Esophagus squamous epithelium (tissue), 5 donors: ENCODE measurements around the gene EDA. TPM values are rescaled to one million over a fixed set of nuclear protein-coding genes. Genes with fewer than 3 reads are reported as not detected.

Experiments used
- DNase-seq: peaks from one replicate; lab custom pipeline; 2025; lab: John Stamatoyannopoulos, UW
- H3K27ac ChIP-seq, 4 donors: fragments of 200-600 bp; sonication (generic); one replicate each; pipeline ENCODE4 v1.5.1; 2016 to 2019; ENCODE audit warnings: mild to moderate bottlenecking in 1 of 4
- H3K27me3 ChIP-seq, 4 donors: fragments of 200-600 bp; sonication (generic); 1 replicate in 3 of 4; 2 replicates in 1 of 4; pipeline versions ENCODE4 v1.5.1 to v1.6.0; 2017 to 2021; ENCODE audit warnings: antibody characterized with exemption in 1 of 4
- H3K36me3 ChIP-seq, 3 donors: fragments of 200-600 bp; sonication (generic); one replicate each; pipeline ENCODE4 v1.5.1; 2016 to 2019
- H3K4me1 ChIP-seq, 3 donors: fragments of 200-600 bp; sonication (generic); one replicate each; pipeline ENCODE4 v1.5.1; 2017 to 2019
- H3K4me3 ChIP-seq, 4 donors: fragments of 200-600 bp; sonication (generic); 1 replicate in 3 of 4; 2 replicates in 1 of 4; pipeline ENCODE4 v1.5.1; 2016 to 2019; ENCODE audit warnings: mild to moderate bottlenecking in 2 of 4, moderate library complexity in 1 of 4
- H3K9me3 ChIP-seq, 3 donors: fragments of 200-600 bp; sonication (generic); one replicate each; pipeline ENCODE4 v1.5.1; 2016 to 2019
- POLR2A ChIP-seq, 4 donors: fragments of 450-650 bp; IDR thresholded peaks; one replicate each; pipeline ENCODE4 v1.6.1; 2017; ENCODE audit warnings: antibody characterized with exemption in 4 of 4, mild to moderate bottlenecking in 4 of 4, moderate library complexity in 3 of 4
- WGBS, 2 donors: methylation state at CpG; one replicate each; pipeline ENCODE4 v1.1.5; 2018; 5-methylcytosine and 5-hydroxymethylcytosine counted together
- intact Hi-C: fragments of 100-400 bp; cut with DNase I; formaldehyde crosslinking; loops from one replicate; pipeline ENCODE4 v1.15.0; 2022
- total RNA-seq, 4 donors: library from RNA; depleted of rRNA; stranded (reverse); fragments of >200 nt; gene quantifications; one replicate each; pipeline ENCODE4 v1.1.0, GENCODE V29; 2016
- TF ChIP-seq, protein P1 (sequence below), 6 experiments: fragments of 450-650 bp in 4 of 6; fragments of 200-600 bp in 2 of 6; sonication (generic) in 2 of 6; IDR thresholded peaks; one replicate each; pipeline ENCODE4 v1.5.1; 2016 to 2019; ENCODE audit warnings: antibody characterized with exemption in 6 of 6, mild to moderate bottlenecking in 4 of 6, moderate library complexity in 4 of 6
- donor health status: DM: yes; HTN: yes; CAD: no.

EDA gene
- total RNA-seq, 4 donors from 2014 or later = 1.5 to 2.9 (median 2.4) TPM

DNA sequence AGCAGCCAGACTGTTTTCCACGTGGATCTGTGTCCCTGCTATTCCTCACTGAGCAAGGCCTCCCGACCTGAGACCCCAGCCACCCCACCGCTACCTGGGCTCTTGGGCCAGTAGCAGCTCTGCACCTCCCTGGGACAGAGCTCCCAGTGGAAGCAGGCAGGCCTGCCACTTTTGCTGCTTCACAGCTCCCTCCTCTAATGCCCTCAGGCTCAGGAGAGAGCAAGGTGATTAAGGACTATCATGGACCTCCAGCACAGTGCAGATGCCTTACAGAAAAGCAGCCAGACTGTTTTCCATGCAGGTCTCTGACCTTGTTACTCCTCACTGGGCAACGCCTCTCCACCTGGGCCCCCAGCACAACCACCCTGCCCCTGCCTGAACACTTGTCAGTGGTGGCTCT, 396.8 kb downstream of the EDA start:
- H3K4me1 ChIP-seq = peaks cover 0 to 4% (median 0%) of the 10 kb centered on the region in 3 donors
- intact Hi-C loops = no loop called here
- DNase-seq = no peak
- no peak overlapping the region for H3K4me3 ChIP-seq
- no peak overlapping the region for H3K27ac ChIP-seq
- no peaks in the 10 kb centered on the region for H3K27me3 ChIP-seq
- TF ChIP-seq POLR2A (IDR thresholded peaks at IDR 0.05) = no peak
- TF ChIP-seq, protein P1, sequence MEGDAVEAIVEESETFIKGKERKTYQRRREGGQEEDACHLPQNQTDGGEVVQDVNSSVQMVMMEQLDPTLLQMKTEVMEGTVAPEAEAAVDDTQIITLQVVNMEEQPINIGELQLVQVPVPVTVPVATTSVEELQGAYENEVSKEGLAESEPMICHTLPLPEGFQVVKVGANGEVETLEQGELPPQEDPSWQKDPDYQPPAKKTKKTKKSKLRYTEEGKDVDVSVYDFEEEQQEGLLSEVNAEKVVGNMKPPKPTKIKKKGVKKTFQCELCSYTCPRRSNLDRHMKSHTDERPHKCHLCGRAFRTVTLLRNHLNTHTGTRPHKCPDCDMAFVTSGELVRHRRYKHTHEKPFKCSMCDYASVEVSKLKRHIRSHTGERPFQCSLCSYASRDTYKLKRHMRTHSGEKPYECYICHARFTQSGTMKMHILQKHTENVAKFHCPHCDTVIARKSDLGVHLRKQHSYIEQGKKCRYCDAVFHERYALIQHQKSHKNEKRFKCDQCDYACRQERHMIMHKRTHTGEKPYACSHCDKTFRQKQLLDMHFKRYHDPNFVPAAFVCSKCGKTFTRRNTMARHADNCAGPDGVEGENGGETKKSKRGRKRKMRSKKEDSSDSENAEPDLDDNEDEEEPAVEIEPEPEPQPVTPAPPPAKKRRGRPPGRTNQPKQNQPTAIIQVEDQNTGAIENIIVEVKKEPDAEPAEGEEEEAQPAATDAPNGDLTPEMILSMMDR (IDR thresholded peaks at IDR 0.05) = no peak
- no peaks in the 10 kb centered on the region for H3K9me3 ChIP-seq
- no CpG with 5 or more reads among the region's 4 CpGs for WGBS, 2 donors
- H3K36me3 ChIP-seq = no peaks in the 10 kb centered on the region

DNA sequence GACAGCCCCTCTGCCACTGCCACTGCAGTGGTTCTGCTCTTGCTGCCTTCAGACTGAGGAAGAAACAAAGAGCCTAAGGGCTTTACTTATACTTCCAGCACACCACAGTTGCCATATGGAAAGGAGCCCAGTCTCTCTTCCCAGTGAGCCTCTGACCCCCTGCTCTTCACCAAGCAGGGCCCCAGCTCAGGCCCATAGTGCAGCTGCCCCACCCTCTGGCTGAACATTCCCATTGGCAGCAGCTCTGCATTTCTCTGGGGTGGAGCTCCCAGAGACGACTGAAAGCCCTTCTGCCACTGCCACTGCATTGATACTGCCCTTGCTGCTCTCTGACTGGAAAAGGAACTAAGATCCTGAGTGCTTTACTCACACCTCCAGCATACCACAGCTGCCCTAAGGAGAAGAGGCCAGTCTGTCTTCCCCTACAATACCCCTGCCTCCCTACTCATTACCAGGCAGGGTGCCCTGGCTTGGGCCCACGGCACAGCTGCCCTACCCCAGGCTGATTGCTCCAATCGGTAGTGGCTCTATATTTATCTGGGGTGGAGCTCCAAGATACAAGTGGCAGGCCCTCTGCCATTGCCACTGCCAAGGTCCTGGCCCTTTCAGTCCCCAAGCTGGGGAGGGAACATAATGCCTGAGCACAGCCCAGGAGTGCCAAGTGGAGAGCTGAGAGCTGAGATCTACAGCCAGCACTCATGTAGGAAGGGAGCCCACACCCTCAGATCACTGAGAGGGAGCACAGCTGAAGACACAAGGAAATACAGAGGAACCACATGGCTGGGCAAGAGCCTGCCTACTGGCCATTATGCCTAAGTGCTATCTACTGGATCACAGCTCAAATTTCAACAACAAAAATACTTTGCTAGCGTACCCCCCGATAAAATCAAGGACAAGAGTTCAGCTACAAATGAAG, 397.8 kb downstream of the EDA start:
- no peaks in the 10 kb centered on the region for H3K9me3 ChIP-seq
- TF ChIP-seq POLR2A (IDR thresholded peaks at IDR 0.05) = no peak
- TF ChIP-seq, protein P1 (IDR thresholded peaks at IDR 0.05) = no peak
- 100% methylated on average over 2 of the region's 5 CpGs for WGBS, 2 donors
- DNase-seq = no peak
- H3K4me3 ChIP-seq = no peak overlapping the region
- H3K27me3 ChIP-seq = no peaks in the 10 kb centered on the region
- H3K27ac ChIP-seq = no peak overlapping the region
- no peaks in the 10 kb centered on the region for H3K36me3 ChIP-seq
- H3K4me1 ChIP-seq = peaks cover 0 to 4% (median 0%) of the 10 kb centered on the region in 3 donors
- intact Hi-C loops = no loop called here

DNA sequence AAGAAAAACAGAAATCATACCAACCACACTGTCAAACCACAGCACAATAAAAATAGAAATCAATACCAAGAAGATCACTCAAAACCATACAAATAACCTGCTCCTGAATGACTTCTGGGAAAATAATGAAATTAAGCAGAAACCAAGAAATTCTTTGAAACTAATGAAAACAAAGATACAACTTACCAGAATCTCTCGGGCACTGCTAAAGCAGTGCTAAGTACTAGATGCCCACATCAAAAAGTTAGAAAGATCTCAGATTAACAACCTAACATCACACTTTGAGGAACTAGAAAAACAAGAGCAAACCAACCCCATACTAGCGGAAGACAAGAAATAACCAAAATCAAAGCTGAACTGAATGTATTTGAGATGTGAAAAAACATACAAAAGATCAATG, 400.6 kb downstream of the EDA start:
- Histone ChIP-seq H3K4me1 (peaks cover 0 to 4% (median 0%) of the 10 kb centered on the region in 3 donors), H3K4me3 (no peak overlapping the region), H3K36me3 (no peaks in the 10 kb centered on the region), H3K27ac (no peak overlapping the region), H3K9me3 (no peaks in the 10 kb centered on the region), H3K27me3 (no peaks in the 10 kb centered on the region)
- WGBS, 2 donors = 88 to 95% methylated on average over 2 of the region's 2 CpGs
- DNase-seq = no peak
- TF ChIP-seq POLR2A (IDR thresholded peaks at IDR 0.05) = no peak
- TF ChIP-seq, protein P1 (IDR thresholded peaks at IDR 0.05) = no peak
- intact Hi-C loops = no loop called here

DNA sequence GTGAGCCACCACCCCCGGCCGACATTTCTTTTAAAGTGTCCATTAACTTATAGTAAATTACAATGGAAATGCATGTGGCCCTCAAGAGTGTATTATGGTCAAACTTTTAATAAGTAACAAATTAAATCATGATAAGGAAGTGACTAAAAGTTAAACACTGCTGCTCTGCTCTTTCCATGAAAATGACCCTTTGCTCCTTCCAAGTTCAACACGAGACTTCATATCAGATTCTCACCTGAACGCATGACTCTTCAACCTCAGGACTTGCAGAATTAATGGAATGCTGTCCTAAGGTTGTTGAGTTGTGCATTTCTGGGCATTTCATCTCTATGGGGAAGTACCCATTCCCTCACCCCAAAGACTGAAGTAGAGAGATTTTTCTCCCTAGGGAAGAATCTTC, 406.7 kb downstream of the EDA start:
- H3K27ac ChIP-seq = no peak overlapping the region
- TF ChIP-seq, protein P1 (IDR thresholded peaks at IDR 0.05) = no peak
- TF ChIP-seq POLR2A (IDR thresholded peaks at IDR 0.05) = no peak
- no peaks in the 10 kb centered on the region for H3K27me3 ChIP-seq
- intact Hi-C loops = no loop called here
- WGBS, 2 donors = 72 to 93% methylated on average over 4 of the region's 4 CpGs
- H3K4me1 ChIP-seq = no peaks in the 10 kb centered on the region
- H3K4me3 ChIP-seq = no peak overlapping the region
- no peaks in the 10 kb centered on the region for H3K9me3 ChIP-seq
- no peak for DNase-seq
- H3K36me3 ChIP-seq = no peaks in the 10 kb centered on the region

DNA sequence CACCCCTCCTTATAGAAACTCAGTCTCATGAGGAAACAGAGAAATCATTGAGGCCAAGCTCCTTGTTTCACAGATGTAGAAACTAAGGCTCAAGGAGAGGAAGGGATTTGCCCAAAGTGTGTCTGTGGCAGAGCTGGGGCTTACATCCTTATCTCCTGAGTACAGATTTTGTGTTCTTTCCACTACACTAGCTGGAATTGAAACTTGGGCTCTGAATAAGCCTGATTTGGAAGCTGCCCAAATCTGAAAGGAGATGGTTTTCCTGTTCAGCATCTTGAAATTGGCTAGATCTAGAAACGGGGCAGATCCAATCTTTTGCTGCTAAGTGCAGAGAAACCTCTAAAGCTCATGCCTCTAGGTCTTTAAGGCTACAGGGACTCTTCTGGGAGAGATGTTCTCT, 409.6 kb downstream of the EDA start:
- TF ChIP-seq, protein P1 (IDR thresholded peaks at IDR 0.05) = no peak
- TF ChIP-seq POLR2A (IDR thresholded peaks at IDR 0.05) = no peak
- no peak for DNase-seq
- 25% methylated on average over 1 of the region's 1 CpG; no CpG with 5 or more reads in 1 of the 2 donors for WGBS, 2 donors
- intact Hi-C loops = no loop called here
- Histone ChIP-seq H3K9me3 (no peaks in the 10 kb centered on the region), H3K27ac (no peak overlapping the region), H3K27me3 (no peaks in the 10 kb centered on the region), H3K36me3 (no peaks in the 10 kb centered on the region), H3K4me1 (no peaks in the 10 kb centered on the region), H3K4me3 (no peak overlapping the region)
